ENCODE data around the gene PLCL1.

PLCL1 gene

DNA sequence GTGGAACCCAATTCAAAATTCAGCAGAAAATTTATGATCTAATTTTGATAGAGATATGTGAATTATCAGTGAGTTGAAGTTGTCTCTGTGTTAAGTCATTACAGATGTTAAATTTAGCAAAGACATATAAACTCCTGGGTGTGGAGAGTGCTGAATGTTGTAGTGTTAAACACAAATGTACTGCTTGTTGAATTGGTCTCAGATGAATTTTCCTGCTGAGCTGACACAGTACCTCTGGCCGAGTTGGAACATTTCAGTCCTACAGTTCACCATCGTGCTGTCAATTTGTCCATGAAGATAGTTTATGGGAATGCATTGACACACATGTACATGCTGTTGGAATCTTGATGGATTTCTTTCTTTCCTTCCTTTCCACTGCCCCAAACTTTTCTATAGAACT is 255.9 kb downstream of the PLCL1 start:
- no peak for DNase-seq (ENCODE audit: low read depth in 3 of 3)

DNA sequence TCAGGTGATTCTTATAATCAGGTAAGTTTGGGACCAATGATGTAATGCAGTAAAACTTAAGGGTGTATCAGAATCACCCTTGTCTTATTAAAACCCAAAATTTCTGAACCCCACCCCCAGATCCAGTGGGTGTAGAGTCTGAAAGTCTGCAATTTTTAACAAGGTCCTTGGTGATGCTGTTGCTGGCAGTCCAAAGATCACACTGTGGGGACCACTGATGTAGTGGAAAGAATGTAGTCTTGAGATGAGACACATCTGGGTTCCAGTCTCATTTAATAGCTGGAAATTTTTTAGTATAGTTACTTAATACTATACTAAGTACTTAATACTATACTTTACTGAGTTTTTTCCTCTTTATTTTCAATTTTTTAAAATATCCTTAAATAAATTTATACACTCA is 258.4 kb downstream of the PLCL1 start:
- DNase-seq (ENCODE audit: low read depth in 3 of 3) = no peak

DNA sequence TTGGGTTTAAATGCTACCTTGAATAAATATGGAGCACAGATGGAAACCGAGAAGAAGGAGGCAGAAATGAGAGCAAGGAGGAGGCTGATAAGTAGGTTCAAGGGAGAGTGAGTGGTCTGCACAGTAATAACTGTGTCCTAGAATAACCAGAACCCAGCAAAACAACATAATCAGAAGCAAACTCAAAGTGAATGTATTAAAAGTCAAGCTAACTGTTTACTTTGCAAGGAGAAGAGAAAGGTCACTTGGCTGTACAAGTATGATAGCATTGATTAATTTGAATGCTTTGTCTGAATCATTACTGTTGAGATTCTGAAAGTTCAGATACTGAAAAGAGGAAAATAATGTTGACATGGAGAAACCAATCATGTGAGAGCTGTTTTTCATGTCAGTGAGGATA is 258.8 kb downstream of the PLCL1 start:
- DNase-seq (ENCODE audit: low read depth in 3 of 3) = no peak

DNA sequence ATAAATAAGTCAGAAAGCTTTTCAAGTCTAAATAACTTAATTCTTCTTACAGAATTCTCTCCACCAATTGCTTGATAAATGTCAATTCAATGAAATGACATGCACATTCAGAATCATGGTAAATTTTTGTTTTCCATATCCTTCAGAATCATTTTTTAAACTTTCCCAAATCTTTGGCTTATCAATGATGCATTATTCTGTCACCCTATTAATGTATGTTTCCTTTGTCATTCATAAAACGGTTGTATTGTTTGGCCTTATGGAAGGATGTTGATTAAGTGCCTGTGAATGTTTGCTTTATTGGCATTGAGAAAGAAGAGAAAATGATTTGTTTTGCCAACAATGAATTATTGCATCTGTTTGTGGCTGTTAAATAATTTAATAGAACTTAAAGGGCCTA is 260.9 kb downstream of the PLCL1 start:
- DNase-seq (ENCODE audit: low read depth in 3 of 3) = no peak

DNA sequence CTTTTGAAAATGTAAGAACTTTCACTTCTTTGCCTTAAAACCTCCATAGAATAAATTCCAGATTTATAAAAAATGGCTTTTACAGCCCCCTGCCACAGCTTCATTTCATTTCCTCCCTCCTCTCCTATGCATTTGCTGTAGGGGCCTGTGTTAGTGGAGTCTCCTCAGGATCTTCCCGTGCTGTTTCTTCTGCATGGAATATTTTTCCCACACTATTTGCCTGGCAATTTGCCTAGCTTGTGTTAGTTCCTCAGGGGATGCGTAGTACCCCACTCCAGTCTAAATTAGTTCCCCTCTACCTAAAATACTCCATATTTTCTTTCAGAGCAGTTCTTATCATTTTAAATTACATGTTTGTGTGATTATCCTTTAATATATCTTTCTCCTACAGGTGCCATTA is 262.2 kb downstream of the PLCL1 start:
- no peak for DNase-seq (ENCODE audit: low read depth in 3 of 3)

DNA sequence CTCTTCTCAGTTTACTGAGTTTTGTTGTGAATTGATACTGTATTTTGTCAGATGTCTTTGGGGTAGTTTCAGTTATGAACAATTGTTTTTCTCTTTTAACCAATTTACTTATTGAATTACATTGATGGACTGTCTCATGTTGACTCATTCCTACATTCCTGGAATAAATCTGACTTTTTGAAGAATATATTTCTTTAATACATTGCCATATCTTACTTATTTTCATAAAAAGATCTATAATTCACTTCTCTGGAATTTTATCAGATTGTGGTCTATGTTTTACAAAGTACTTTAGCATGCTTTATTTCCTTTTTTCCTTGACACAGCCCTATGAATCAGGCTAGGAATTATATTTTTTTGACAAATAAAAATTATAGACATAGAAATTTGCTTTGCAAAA is 268.3 kb downstream of the PLCL1 start:
- DNase-seq (ENCODE audit: low read depth in 3 of 3) = no peak

DNA sequence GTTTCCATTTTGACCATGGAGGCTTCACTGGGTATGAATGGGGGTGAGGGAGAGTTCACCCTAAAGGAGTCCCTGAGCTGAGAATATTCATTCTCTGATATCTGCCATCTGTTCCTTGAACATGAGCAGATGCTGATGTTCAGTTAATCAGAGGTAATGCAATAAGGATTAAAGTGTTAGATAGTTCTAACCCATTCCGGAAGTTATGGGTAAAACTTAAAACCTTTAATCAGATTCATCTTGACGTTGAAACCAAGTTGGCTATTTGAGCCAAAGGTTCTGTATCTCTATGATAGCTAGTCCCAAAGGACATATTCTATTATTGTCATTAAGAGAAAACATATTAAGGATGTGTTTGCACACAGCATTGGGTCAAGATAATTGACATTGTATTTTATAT is 268.9 kb downstream of the PLCL1 start:
- DNase-seq (ENCODE audit: low read depth in 3 of 3) = no peak

DNA sequence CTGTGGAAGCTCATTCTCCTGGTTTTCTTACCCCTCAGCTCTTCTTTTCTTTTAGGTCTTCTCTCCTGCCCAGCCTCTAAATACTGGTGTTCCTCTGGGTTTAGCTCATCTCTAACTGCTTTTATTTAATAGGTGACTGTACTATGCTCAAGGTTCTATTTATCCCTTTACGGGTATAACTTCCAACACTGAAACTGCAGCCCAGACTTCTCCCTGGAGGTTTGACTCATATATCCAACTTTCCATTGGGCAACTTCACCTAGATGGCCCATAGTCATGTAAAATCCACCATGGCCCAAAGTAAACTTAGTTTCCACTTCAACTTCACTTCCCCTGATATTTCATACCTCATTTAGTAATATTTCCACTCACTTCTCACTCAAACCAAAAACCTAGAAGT is 273.1 kb downstream of the PLCL1 start:
- no peak for DNase-seq (ENCODE audit: low read depth in 3 of 3)

DNA sequence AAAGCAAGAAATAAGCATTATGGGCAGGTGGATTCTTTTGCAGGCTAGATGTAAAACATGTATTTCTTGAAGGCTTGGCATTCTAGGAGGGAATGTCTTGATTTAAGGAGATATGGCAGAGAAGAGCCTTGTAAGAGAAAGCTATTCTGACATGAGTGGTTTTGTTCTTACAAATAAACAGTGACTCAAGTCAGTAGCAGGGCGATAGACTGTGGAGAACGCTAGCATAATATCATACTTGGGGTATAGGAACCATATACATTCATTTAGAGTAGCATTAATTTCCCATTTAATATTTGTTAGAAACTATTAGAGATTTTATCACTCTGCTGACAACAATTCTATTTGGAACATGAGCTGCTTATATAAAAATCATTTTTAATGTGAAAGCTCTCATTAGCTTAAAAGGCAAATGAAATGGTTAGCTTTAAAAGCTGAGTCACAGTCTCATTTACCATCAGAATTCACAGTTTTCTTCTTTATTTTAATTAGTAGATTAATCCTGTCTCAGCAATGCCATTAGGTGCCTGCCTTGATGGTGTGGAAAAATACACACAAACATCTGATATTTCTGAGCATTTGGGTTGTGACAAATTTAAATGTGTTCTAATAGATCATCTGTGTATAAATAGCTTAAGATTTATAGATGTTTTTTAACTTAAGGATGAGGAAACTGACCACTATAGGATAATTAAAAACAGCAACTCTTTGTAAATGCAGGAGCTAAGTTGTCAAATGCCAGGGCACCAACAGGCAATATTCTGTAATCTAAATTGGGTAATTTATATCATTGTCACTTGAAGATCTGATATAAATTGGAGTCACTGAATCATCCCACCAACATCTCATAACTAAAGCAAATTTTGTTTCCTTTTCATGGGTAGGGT is 276.7 kb downstream of the PLCL1 start:
- DNase-seq (ENCODE audit: low read depth in 3 of 3) = no peak

DNA sequence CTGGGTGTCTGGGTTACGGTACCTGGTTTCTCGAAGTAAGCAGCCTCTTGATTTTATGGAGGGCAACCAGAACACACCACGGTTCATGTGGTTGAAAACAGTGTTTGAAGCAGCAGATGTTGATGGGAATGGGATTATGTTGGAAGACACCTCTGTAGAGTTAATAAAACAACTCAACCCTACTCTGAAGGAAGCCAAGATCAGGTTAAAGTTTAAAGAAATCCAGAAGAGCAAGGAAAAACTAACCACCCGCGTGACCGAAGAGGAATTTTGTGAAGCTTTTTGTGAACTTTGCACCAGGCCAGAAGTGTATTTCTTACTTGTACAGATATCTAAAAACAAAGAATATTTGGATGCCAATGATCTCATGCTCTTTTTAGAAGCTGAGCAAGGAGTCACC is 279.8 kb downstream of the PLCL1 start:
- DNase-seq (ENCODE audit: low read depth in 3 of 3) = no peak

DNA sequence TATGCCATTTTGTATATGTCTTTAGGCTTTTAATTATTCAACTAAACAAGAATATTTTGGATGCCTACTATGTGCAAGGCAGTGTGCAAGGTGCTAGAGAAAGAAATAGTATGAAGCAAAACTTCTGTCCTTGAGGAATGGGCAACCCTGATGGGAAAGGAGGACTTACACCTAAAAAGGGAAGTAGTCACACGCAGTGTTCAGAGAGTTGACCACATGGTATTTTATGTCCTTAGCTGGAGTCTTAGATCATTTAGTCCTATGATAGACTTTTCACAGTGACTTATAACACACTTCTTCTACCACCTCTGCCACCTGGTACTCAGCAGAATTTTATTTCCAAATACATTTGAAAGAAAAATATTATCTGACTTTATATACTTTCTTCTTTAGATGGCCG is 291.6 kb downstream of the PLCL1 start:
- no peak for DNase-seq (ENCODE audit: low read depth in 3 of 3)

DNA sequence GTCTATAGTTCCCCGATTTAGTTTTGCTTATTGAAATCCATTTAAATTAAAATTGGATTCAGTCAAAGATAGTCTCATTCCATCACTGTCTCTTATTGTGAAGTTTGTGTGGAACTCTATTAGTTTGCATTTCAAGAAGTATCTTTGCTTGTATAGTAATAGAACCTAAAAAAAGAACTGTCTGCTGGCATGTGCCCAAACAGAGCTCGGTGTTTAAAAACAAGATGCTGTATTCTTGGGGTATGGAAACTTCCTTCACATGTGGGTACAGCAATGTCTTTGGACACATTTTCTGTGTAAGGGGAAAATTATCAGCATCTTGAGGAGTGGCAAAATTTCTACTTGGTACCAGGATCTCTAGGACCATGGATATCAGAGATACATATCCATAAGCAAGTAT is 292.6 kb downstream of the PLCL1 start:
- DNase-seq (ENCODE audit: low read depth in 3 of 3) = no peak

DNA sequence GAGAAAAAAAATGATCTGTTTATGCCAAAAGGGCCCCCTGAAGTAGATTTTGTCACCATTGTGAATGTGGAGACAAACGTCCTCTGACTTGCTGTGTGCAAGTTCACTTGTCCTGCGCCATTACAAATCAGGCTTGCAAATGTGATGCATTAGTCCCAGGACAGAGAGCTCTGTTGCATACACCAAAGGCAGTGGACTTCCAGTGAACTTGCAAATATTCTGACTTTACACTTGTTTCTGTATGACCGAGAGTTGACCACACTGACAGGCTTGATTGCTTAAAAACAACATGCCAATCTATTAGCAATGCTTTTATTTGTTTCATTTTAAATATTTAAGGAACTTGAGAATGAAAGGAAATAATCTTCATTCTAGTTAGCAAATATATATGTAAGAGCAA is 293.2 kb downstream of the PLCL1 start:
- no peak for DNase-seq (ENCODE audit: low read depth in 3 of 3)

DNA sequence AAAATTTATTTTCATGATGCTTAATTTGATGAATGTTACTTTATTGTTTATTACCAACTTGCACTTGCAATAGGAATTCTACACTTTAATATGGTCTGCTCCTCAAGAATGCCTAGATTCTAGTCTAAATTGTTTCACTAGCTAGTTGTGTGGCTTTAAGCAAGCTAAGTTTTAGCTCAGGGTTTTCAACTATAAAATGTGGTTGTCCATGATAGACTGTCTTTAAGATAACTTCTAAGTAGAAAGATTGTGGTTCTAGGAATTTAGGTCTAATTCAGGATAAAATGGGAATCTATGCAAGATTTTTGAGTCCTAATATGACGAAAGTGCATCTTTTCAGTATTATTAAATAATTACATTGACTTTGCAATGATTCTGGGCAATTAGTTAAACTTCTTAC is 294.0 kb downstream of the PLCL1 start:
- DNase-seq (ENCODE audit: low read depth in 3 of 3) = no peak

DNA sequence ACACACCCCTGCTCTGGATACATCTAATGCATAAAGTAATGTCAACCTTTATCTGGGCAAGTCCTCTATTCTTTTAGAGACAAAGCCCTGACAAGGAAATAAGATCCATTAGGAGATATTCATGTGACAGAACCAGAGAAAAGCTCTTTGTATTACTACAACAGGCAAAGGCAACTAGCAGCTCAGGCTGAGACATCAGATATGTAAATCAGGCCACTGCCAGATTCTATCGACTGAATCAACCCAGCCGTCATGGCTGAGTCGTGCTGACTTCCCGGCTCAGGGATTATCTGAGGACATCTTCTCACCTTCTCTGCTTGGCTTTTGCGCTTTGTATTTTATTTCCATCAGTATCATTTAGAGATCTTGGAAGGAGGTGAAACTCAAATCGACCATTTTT is 294.5 kb downstream of the PLCL1 start:
- DNase-seq (ENCODE audit: low read depth in 3 of 3) = no peak

DNA sequence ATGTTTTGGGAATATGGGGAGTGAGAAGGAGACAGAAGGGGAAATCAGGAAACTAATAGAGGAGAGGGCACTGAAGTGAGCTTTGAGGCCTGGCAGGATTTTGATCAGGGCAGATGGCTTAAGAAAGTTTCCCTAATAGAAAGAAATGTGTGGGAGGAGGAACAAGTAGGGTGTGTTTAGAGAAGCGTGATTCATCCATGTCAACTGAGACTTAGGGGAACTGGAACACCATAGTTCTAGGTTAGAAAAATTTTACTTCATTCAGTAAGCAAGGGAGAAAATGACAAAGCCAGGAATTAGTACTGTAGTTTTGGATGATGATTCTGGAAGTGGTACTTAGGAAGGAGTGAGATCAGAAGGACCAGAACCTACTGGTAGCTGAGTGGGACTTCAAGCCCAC is 296.0 kb downstream of the PLCL1 start:
- DNase-seq (ENCODE audit: low read depth in 3 of 3) = no peak

DNA sequence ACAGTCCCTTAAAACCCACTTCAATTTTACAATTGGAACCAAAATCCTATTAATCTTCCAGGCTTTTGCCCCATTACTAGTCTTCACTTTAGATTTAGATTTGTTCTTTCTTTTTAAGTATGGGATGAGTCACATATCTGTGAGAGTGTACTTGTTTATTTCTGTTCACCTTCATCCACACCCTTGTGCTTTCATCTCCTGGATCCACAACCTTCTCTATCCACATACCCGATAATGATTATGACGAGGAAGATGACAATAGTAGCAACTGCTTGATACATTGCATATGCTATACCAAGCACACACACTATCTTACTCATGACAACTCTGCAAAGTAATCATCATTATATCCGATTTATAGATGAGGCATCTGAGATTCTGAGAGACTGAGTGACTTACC is 297.3 kb downstream of the PLCL1 start:
- DNase-seq (ENCODE audit: low read depth in 3 of 3) = no peak

DNA sequence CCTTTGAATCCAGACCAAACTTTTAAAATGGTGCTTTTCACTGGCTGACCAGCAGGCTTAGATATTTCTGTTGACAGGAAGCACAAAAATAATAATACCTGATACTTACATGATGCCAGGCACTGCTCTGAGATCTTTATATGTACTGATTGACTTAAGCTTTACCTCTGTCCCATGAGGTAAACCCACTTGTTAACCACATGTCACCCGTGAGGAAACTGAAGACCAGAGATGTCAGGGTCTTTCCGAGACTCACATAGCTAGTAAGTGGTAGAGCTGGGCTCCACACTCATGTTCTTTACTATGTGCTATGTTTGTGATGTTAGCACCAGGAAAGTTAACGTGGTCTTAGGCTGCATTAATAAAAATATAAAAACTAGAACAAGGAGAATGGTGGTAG is 297.7 kb downstream of the PLCL1 start:
- no peak for DNase-seq (ENCODE audit: low read depth in 3 of 3)

DNA sequence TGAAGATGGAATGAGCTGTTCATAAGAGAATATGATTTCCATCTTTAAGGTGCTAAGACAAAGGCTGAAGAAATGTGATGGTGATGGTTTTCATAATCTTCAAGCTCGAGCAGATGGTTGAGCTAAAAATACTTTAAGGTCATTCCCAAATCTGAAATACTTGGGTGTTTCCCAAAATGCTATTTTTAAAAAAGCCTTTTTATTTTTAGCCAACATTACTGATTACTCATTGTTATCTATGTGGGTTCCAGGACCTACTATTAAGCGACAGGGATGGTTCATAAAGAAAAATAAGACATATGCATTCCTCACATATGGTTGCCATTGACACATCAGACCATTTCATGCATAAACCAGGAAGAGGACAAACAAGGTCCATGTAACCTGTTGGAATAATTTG is 298.5 kb downstream of the PLCL1 start:
- no peak for DNase-seq (ENCODE audit: low read depth in 3 of 3)

DNA sequence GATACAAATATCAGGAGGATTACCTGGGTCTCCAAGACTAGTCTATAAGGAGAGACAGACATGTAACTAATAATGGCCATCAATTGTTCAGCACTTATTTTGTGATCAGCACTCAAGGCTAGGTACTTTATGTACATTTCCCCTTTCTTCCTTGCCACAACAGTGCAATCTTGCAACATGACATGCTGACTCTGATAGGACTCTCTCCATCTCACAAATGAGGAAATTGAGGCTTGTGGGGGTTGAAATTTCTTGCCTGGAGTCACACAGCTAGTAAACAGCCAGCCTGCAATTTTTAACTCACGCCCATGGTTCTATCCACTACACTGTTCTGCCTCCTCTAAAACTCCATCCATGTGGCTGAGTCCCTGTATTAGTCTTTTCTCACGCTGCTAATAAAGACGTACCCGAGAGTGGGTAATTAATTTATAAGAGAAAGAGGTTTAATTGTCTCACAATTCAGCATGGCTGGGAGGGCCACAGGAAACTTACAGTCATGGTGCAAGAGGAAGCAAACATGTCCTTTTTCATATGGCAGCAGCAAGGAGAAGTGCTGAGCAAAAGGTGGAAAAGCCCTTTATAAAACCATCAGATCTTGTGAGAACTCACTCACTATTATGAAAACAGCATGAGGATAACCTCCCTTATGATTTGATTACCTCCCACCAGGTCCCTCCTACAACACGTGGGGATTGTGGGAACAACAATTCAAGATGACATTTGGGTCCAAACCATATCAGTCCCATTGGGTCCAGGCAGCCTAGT is 302.4 kb downstream of the PLCL1 start:
- DNase-seq (ENCODE audit: low read depth in 3 of 3) = no peak

DNA sequence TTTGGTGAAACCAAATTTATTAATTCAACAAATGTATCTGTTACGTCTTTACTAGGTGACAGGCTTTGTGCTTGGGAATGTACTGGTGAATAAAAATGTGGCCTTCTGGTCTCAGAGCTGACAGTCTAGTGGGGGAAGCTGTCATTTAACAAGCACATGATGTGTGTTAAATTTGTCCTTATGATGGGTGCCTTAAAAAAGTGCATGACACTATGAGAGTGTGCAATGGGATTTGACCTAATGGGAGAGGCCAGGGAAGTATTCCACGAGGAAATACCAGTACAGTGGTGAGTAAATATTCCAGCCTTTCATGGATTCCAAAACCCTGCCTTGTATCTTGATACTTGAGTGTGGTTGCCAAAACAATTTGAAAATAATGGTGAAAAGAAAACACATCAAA is 308.9 kb downstream of the PLCL1 start:
- DNase-seq (ENCODE audit: low read depth in 3 of 3) = no peak

DNA sequence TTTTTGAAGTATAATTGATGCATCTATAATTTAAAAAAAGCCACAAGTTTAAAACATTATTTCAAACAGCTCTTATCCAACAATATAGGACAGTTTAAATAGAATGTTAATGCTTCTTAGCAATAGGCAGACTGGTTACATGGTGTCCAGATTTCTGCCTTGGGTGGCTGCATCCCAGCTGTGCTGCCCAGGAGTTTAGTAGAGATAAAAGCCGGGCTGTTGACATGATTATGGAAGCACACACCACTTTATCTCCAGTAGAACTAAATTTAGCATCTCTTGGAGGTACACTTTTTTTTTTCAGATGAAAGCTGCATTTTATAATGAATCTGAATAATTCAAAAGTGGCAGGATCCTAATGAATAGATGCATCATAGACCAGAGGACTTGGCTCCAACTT is 309.7 kb downstream of the PLCL1 start:
- no peak for DNase-seq (ENCODE audit: low read depth in 3 of 3)

DNA sequence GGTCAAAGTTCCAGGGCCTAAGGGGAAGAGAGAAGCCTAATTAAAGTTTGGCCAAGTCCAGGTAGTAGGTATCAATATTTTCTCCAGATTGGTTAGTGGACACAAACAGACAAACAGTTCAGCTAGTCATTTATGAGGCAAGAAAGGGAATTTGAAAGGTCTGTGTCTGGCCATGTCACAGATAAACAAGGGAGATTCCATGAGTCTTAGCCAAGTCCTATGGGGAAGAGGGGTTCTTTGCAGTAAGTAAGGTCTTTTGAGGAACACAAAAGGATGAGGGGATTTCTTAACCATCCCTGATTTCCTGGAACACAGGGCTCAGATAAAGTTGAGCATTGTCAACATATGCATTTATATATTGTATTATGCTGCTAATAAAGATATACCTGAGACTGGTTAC is 310.8 kb downstream of the PLCL1 start:
- no peak for DNase-seq (ENCODE audit: low read depth in 3 of 3)
